ENCODE measurements around the gene C19orf85.

- TF ChIP-seq POLR2AphosphoS5 (IDR thresholded peaks at IDR 0.05; ENCODE audit: insufficient read depth in 1 of 2, low read depth in 1 of 2): no peak
- TF ChIP-seq POLR2A (IDR thresholded peaks at IDR 0.05): no peak
These were observed 35.9 kb upstream of the C19orf85 start for GRCh38 chr19:55500368-55500952.
